Fibroblast of skin of right quadriceps (primary cell): ENCODE measurements around the gene OR4B1.

Experiments
- DNase-seq: peaks from one replicate; pipeline ENCODE4 v3.0.0-alpha.2; 2013

Gene OR4B1

DNA sequence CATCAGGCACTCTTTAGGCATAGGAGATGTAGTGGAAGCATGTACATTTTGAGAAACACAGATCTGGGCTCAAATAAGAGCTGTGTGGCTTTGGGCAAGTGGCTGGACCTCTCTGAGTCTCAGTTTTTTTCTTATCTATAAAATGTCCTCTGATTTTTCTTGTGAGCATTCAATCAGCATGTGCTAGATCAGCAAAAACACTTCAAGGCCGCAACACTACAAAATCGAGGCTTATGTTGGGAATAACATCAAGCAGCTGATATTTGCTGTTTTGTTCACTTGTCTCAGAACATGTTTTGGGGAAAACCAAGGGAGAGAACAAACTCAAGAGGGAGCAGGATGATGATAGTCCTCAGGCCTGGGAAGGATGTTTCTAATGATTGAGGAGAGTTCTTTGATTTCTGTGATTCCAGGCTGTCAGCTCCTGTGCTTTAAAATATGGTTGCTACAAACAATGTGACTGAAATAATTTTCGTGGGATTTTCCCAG lies 46.9 kb downstream of the OR4B1 start, which contains the start of gene OR4X1:
Gene OR4X1 (plus strand): TSS at position 439 of the 489 bp plus-strand sequence. CDS start 0 bp downstream, at position 439.
- DNase-seq = no peak
